HEK293 (cell line): ENCODE measurements around the gene GCH1.

Experiments used
- ZNF121 ChIP-seq: fragments of 450-650 bp; formaldehyde crosslinking; IDR thresholded peaks from 2 replicates; pipeline ENCODE4 v1.5.1; 2016; ENCODE audit warnings: missing biosample characterization, missing genetic modification characterization
- ZNF561 ChIP-seq: fragments of 450-650 bp; IDR thresholded peaks from 2 replicates; pipeline ENCODE4 v1.5.1; 2018; ENCODE audit warnings: missing biosample characterization, missing genetic modification characterization, borderline replicate concordance

- TF ChIP-seq ZNF121 (no peak), ZNF561 (tag by site-specific recombination) (no peak)
These were observed 13.5 kb upstream of the GCH1 start for GRCh38 chr14:54916101-54916500.
